ENCODE results near the gene TMEM54.

TMEM54 gene

GRCh38 chr1:32895325-32896215 lies 5.6 kb downstream of the TMEM54 start:
- DNase-seq (ENCODE audit: low read depth in 1 of 2, low spot score in 1 of 2), result no peak

- DNase-seq (ENCODE audit: low read depth in 1 of 2, low spot score in 1 of 2), result no peak
Observed at GRCh38 chr1:32894681-32895080, 6.5 kb downstream of the TMEM54 start.

GRCh38 chr1:32894019-32894600 lies 7.1 kb downstream of the TMEM54 start:
- DNase-seq (ENCODE audit: low read depth in 1 of 2, low spot score in 1 of 2), result no peak

- DNase-seq (ENCODE audit: low read depth in 1 of 2, low spot score in 1 of 2), result no peak
Observed at GRCh38 chr1:32893198-32894018, 7.8 kb downstream of the TMEM54 start.

GRCh38 chr1:32892368-32893197 lies 8.6 kb downstream of the TMEM54 start:
- DNase-seq (ENCODE audit: low read depth in 1 of 2, low spot score in 1 of 2), result no peak

GRCh38 chr1:32891630-32892029 lies 9.6 kb downstream of the TMEM54 start:
- no peak for DNase-seq (ENCODE audit: low read depth in 1 of 2, low spot score in 1 of 2)

- no peak for DNase-seq (ENCODE audit: low read depth in 1 of 2, low spot score in 1 of 2)
Observed at GRCh38 chr1:32891241-32891570, 10.0 kb downstream of the TMEM54 start.

GRCh38 chr1:32890516-32891240 lies 10.5 kb downstream of the TMEM54 start:
- DNase-seq (ENCODE audit: low read depth in 1 of 2, low spot score in 1 of 2), result no peak

- no peak for DNase-seq (ENCODE audit: low read depth in 1 of 2, low spot score in 1 of 2)
Observed at GRCh38 chr1:32889731-32890278, 11.4 kb downstream of the TMEM54 start.

GRCh38 chr1:32888677-32889420 lies 12.3 kb downstream of the TMEM54 start:
- DNase-seq (ENCODE audit: low read depth in 1 of 2, low spot score in 1 of 2), result no peak

GRCh38 chr1:32888134-32888533 lies 13.1 kb downstream of the TMEM54 start:
- DNase-seq (ENCODE audit: low read depth in 1 of 2, low spot score in 1 of 2), result no peak

- no peak for DNase-seq (ENCODE audit: low read depth in 1 of 2, low spot score in 1 of 2)
Observed at GRCh38 chr1:32887623-32888022, 13.6 kb downstream of the TMEM54 start.

- DNase-seq (ENCODE audit: low read depth in 1 of 2, low spot score in 1 of 2), result no peak
Observed at GRCh38 chr1:32886828-32887414, 14.3 kb downstream of the TMEM54 start.

- no peak for DNase-seq (ENCODE audit: low read depth in 1 of 2, low spot score in 1 of 2)
Observed at GRCh38 chr1:32886004-32886827, 15.0 kb downstream of the TMEM54 start, which contains the start of gene HPCA. HPCA (plus strand) TSS chr1:32886491; CDS start chr1:32888899, 2,408 bp downstream.

GRCh38 chr1:32885676-32886003 lies 15.5 kb downstream of the TMEM54 start:
- no peak for DNase-seq (ENCODE audit: low read depth in 1 of 2, low spot score in 1 of 2)

- DNase-seq (ENCODE audit: low read depth in 1 of 2, low spot score in 1 of 2), result no peak
Observed at GRCh38 chr1:32884726-32885125, 16.5 kb downstream of the TMEM54 start.

- DNase-seq (ENCODE audit: low read depth in 1 of 2, low spot score in 1 of 2), result no peak
Observed at GRCh38 chr1:32884032-32884372, 17.2 kb downstream of the TMEM54 start.

GRCh38 chr1:32883338-32884031 lies 17.7 kb downstream of the TMEM54 start:
- DNase-seq (ENCODE audit: low read depth in 1 of 2, low spot score in 1 of 2), result no peak

Measured in activated T-helper 1 cell treated with anti-CD3 and anti-CD28 coated beads, Interleukin-2, amount 50 U/mL, for 16 hours (primary cell).